Stimulated activated CD8-positive, alpha-beta memory T cell treated with anti-CD3 and anti-CD28 coated beads, Interleukin-15, amount 100 ng/mL, for 48 hours (primary cell): ENCODE data around the gene TMEM178A.

Experiments used
- DNase-seq, 2 donors: peaks; one replicate each; pipeline ENCODE4 v3.0.0-alpha.2; 2020; ENCODE audit warnings: low read depth in 2 of 2

Gene TMEM178A

GRCh38 chr2:39739386-39739785 lies 73.7 kb downstream of the TMEM178A start:
- DNase-seq: no peak

- DNase-seq: no peak
Observed at GRCh38 chr2:39741871-39742270, 76.2 kb downstream of the TMEM178A start.

- DNase-seq: no peak
Observed at GRCh38 chr2:39743269-39743776, 77.6 kb downstream of the TMEM178A start.

GRCh38 chr2:39755466-39755865 lies 89.7 kb downstream of the TMEM178A start:
- DNase-seq: no peak

- DNase-seq: no peak
Observed at GRCh38 chr2:39757156-39757555, 91.4 kb downstream of the TMEM178A start.

GRCh38 chr2:39762448-39762847 lies 96.7 kb downstream of the TMEM178A start:
- DNase-seq: no peak
